Calu3 (cell line): ENCODE results near the gene ZBTB12. TPM values are rescaled to one million over a fixed set of nuclear protein-coding genes. Genes with fewer than 3 reads are reported as not detected.

ENCODE experiments used
- BruUV-seq: library from RNA; stranded (reverse); fragments of 400-500 nt; replicated peaks from 2 replicates; lab custom pipeline; 2021; lab: Mats Ljungman, UMichigan
- CTCF ChIA-PET: fragments of 300-600 bp; sonication (Branson Sonifier 250); formaldehyde crosslinking; loops from one replicate; lab custom pipeline; 2022; ENCODE audit warnings: antibody characterized with exemption; lab: Charles Lee
- DNase-seq: peaks from one replicate; pipeline ENCODE4 v3.0.0; 2022
- H3K27ac Mint-ChIP-seq: one replicate; pipeline ENCODE4 v1.8.0; 2022; ENCODE audit warnings: mixed read lengths; ENCODE audit not compliant: unreplicated experiment
- H3K27me3 Mint-ChIP-seq: one replicate; pipeline ENCODE4 v1.8.0; 2022; ENCODE audit warnings: mixed read lengths; ENCODE audit not compliant: unreplicated experiment
- H3K36me3 Mint-ChIP-seq: one replicate; pipeline ENCODE4 v1.8.0; 2022; ENCODE audit warnings: mild to moderate bottlenecking, moderate library complexity, mixed read lengths; ENCODE audit not compliant: insufficient read depth, unreplicated experiment
- H3K4me1 Mint-ChIP-seq: one replicate; pipeline ENCODE4 v1.8.0; 2022; ENCODE audit warnings: mild to moderate bottlenecking, low read depth, mixed read lengths; ENCODE audit not compliant: unreplicated experiment
- H3K4me3 Mint-ChIP-seq: one replicate; pipeline ENCODE4 v1.8.0; 2022; ENCODE audit warnings: mild to moderate bottlenecking, low read depth, moderate library complexity, mixed read lengths; ENCODE audit not compliant: unreplicated experiment
- H3K9me3 Mint-ChIP-seq: one replicate; pipeline ENCODE4 v1.8.0; 2022; ENCODE audit warnings: low read depth, mixed read lengths; ENCODE audit not compliant: unreplicated experiment
- intact Hi-C: fragments of 100-400 bp; cut with micrococcal nuclease; formaldehyde crosslinking; loops from one replicate; pipeline ENCODE4 v1.10.0; 2022; ENCODE audit not compliant: unreplicated experiment
- total RNA-seq: library from RNA; stranded (reverse); gene quantifications from 2 replicates; pipeline ENCODE4 v1.2.3, GENCODE V29; 2022
- TF ChIP-seq, protein P1 (sequence below): fragments of 200-600 bp; IDR thresholded peaks from one replicate; pipeline ENCODE4 v1.8.0; 2022; ENCODE audit warnings: antibody characterized with exemption; ENCODE audit not compliant: unreplicated experiment

Gene ZBTB12
- total RNA-seq, 1 experiment from 2014 or later: 28.1 TPM

DNA sequence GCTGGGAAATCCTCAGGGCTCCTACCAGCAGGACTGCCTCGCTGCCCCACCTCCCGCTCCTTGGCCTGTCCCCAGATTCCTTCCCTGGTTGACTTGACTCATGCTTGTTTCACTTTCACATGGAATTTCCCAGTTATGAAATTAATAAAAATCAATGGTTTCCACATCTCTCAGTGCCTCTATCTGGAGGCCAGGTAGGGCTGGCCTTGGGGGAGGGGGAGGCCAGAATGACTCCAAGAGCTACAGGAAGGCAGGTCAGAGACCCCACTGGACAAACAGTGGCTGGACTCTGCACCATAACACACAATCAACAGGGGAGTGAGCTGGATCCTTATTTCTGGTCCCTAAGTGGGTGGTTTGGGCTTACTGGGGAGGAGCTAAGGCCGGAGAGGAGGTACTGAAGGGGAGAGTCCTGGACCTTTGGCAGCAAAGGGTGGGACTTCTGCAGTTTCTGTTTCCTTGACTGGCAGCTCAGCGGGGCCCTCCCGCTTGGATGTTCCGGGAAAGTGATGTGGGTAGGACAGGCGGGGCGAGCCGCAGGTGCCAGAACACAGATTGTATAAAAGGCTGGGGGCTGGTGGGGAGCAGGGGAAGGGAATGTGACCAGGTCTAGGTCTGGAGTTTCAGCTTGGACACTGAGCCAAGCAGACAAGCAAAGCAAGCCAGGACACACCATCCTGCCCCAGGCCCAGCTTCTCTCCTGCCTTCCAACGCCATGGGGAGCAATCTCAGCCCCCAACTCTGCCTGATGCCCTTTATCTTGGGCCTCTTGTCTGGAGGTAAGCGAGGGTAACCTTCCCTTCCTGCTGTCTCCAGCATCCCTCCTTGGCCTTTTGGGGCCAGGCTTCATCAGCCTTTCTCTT is 43.9 kb upstream of the ZBTB12 start, which contains the start of gene CFB:
Gene CFB, plus strand, starts transcription at position 589 of the 863 bp plus-strand sequence. Its CDS starts 127 bp downstream, at position 716.
- H3K27me3 Mint-ChIP-seq: no peaks in the 10 kb centered on the region
- no TSS peak for BruUV-seq
- H3K27ac Mint-ChIP-seq: peak within 1 kb of the TSS; percentile 84
- peaks cover 84% of the 10 kb centered on the region for H3K4me1 Mint-ChIP-seq
- H3K4me3 Mint-ChIP-seq: peak within 1 kb of the TSS; percentile 77
- TF ChIP-seq, protein P1, sequence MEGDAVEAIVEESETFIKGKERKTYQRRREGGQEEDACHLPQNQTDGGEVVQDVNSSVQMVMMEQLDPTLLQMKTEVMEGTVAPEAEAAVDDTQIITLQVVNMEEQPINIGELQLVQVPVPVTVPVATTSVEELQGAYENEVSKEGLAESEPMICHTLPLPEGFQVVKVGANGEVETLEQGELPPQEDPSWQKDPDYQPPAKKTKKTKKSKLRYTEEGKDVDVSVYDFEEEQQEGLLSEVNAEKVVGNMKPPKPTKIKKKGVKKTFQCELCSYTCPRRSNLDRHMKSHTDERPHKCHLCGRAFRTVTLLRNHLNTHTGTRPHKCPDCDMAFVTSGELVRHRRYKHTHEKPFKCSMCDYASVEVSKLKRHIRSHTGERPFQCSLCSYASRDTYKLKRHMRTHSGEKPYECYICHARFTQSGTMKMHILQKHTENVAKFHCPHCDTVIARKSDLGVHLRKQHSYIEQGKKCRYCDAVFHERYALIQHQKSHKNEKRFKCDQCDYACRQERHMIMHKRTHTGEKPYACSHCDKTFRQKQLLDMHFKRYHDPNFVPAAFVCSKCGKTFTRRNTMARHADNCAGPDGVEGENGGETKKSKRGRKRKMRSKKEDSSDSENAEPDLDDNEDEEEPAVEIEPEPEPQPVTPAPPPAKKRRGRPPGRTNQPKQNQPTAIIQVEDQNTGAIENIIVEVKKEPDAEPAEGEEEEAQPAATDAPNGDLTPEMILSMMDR: no peak
- DNase-seq: peak; percentile 98
- H3K9me3 Mint-ChIP-seq: no peaks in the 10 kb centered on the region
- intact Hi-C loops: loop anchor here (1.0 to 10.0 kb wide), 3 partner anchors 171 to 280 kb away; partner anchors contain the start of genes GPSM3, PBX2 and VWA7
- peaks cover 55% of the 10 kb centered on the region for H3K36me3 Mint-ChIP-seq
- CTCF ChIA-PET: interaction anchor here (0.6 to 1.5 kb wide), 18 partner anchors 14 to 893 kb away, joined by 3 to 16 read pairs (median 5); partner anchors contain the start of genes DXO, EHMT2, LSM2 and MSH5

DNA sequence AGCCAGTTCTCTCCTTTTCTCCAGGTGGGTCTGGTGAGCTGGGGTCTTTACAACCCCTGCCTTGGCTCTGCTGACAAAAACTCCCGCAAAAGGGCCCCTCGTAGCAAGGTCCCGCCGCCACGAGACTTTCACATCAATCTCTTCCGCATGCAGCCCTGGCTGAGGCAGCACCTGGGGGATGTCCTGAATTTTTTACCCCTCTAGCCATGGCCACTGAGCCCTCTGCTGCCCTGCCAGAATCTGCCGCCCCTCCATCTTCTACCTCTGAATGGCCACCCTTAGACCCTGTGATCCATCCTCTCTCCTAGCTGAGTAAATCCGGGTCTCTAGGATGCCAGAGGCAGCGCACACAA is 43.2 kb upstream of the ZBTB12 start:
- TF ChIP-seq, protein P1: no peak
- no TSS peak for BruUV-seq
- Mint-ChIP-seq H3K36me3 (peaks cover 58% of the 10 kb centered on the region), H3K4me1 (peaks cover 90% of the 10 kb centered on the region), H3K27ac (peak overlapping the region; percentile 84), H3K4me3 (peak overlapping the region; percentile 77), H3K27me3 (no peaks in the 10 kb centered on the region), H3K9me3 (no peaks in the 10 kb centered on the region)
- no peak for DNase-seq
- CTCF ChIA-PET: interaction anchor here (0.6 to 1.5 kb wide), 17 partner anchors 14 to 893 kb away, joined by 3 to 16 read pairs (median 5); partner anchors contain the start of genes DXO, EHMT2, MSH5 and NEU1
- intact Hi-C loops: loop anchor here (1.0 to 10.0 kb wide), 3 partner anchors 170 to 280 kb away; partner anchors contain the start of genes GPSM3, PBX2 and VWA7

DNA sequence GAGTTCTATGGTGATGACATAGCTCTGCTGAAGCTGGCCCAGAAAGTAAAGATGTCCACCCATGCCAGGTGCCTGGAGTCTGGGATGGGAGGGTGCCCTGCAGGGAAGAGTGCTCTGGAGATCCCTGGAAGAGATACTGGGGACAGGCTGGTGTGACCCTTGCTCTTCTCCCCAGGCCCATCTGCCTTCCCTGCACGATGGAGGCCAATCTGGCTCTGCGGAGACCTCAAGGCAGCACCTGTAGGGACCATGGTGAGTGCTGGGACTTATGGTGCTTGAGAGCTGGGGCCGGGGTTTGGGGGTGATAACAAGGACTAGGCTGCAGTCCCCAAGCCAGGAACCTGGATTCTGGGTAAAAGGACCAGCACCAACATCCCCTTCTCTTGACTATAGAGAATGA is 41.9 kb upstream of the ZBTB12 start:
- intact Hi-C loops: loop anchor here (10.0 kb wide), 2 partner anchors 169 to 251 kb away; partner anchors contain the start of genes GPSM3, PBX2 and VWA7
- H3K4me3 Mint-ChIP-seq: no peak overlapping the region
- H3K27ac Mint-ChIP-seq: no peak overlapping the region
- DNase-seq: no peak
- H3K36me3 Mint-ChIP-seq: peaks cover 47% of the 10 kb centered on the region
- CTCF ChIA-PET: no interaction called here
- no peaks in the 10 kb centered on the region for H3K27me3 Mint-ChIP-seq
- peaks cover 86% of the 10 kb centered on the region for H3K4me1 Mint-ChIP-seq
- no TSS peak for BruUV-seq
- TF ChIP-seq, protein P1: no peak
- H3K9me3 Mint-ChIP-seq: no peaks in the 10 kb centered on the region

DNA sequence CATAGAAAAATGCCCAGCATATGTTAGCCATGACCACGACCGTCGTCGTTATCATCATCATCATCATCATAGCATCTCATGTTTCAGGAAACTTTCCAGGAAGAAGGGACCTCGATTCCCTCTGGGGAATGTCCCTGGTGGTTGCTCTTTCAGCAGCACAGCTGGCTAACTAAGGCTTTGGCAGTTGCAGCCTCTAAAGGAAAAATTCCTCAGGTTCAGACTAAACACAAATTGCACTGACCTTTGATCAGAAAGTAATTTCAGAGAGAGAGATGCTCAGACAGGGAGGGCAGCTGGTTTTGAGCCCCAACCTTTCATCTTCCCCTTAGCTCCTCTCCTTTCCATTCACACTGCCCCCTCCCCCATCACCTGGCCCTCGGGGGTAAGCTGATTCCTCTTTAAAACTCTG is 38.4 kb upstream of the ZBTB12 start:
- CTCF ChIA-PET: interaction anchor here (0.8 to 2.4 kb wide), 4 partner anchors 12 to 126 kb away, joined by 3 to 18 read pairs (median 5); partner anchors contain the start of gene EHMT2
- Mint-ChIP-seq H3K27ac (peak overlapping the region; percentile 82), H3K4me1 (peaks cover 51% of the 10 kb centered on the region), H3K36me3 (peaks cover 12% of the 10 kb centered on the region), H3K9me3 (no peaks in the 10 kb centered on the region), H3K27me3 (no peaks in the 10 kb centered on the region), H3K4me3 (peak overlapping the region; percentile 33)
- BruUV-seq: no TSS peak
- TF ChIP-seq, protein P1: no peak
- peak; percentile 82 for DNase-seq
- intact Hi-C loops: loop anchor here (10.0 kb wide), 2 partner anchors 165 to 255 kb away; partner anchors contain the start of genes GPSM3, PBX2 and VWA7
